Stimulated activated CD4-positive, alpha-beta T cell treated with anti-CD3 and anti-CD28 coated beads, Interleukin-4, amount 100 ng/mL, for 24 hours (primary cell): Measurements from ENCODE around the gene KCNF1.

ENCODE experiments used
- DNase-seq: peaks from one replicate; pipeline ENCODE4 v3.0.0-alpha.2; 2020

KCNF1 gene

GRCh38 chr2:10911291-10912075 is at the start of gene KCNF1:
TSS of gene KCNF1 (plus strand) at chr2:10911934. CDS start at chr2:10912427, 493 bp downstream.
- DNase-seq, result no peak

GRCh38 chr2:10862330-10862729 is 49.4 kb upstream of the KCNF1 start:
- DNase-seq, result no peak

DNA sequence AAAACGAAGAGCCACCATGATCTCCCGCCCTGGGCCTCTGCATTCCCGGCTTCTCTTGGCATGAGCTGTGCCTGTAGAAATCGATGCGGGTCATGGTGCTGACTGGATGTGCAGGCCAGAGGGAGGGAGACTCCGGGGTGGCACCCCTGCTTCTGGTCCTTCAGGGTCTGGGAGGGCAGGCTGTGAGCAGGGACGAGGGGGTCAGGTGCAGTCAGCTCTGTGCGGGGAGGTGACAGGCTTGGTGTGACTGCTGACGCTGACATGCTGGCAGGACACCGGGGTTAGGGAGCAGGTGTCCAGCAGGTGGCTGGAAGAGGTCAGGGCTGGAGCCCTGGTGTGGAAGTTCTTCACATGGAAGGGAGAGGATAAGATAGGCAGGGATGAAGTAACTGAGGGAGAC is 48.7 kb upstream of the KCNF1 start:
- no peak for DNase-seq

DNA sequence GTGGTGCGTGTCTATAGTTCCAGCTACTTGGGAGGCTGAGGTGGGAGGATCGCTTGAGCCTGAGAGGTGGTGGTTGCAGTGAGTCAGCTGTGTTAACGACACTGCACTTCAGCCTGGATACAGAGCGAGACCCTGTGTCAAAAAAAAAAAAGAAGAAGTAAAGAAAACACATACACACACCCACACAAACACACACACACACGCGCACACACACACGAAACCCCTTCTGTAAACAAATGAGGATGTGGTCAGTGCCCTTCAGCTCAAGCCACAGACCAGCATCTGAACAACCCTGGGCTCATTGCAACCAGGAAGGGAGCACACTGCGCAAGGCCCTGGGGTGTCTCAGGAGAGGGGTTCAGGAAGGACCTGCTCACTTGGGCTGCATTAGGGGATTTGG is 47.9 kb upstream of the KCNF1 start:
- DNase-seq, result no peak

DNA sequence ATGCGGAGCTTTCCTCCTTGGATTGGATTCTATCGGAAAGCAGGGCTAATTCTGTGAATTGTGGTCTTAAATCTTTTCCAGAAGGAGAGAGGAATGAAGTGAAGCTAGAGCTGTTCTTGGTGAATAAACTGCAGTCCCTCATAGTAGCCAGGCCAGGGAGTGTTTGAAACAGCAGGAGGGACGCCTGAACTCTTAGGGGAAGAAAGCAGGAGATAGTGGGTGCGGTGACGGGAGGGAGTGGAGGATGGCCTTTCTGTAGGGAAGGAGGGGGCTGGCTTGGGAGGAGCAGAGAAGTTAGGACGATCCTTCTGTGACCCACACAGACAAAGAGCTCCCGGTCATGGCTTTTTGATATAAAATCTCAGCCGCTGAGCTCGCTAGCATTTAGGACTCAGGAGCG is 47.5 kb upstream of the KCNF1 start:
- no peak for DNase-seq

GRCh38 chr2:10864861-10865636 is 46.7 kb upstream of the KCNF1 start:
- peak; percentile 12 for DNase-seq

GRCh38 chr2:10865841-10866240 is 45.9 kb upstream of the KCNF1 start:
- no peak for DNase-seq

DNA sequence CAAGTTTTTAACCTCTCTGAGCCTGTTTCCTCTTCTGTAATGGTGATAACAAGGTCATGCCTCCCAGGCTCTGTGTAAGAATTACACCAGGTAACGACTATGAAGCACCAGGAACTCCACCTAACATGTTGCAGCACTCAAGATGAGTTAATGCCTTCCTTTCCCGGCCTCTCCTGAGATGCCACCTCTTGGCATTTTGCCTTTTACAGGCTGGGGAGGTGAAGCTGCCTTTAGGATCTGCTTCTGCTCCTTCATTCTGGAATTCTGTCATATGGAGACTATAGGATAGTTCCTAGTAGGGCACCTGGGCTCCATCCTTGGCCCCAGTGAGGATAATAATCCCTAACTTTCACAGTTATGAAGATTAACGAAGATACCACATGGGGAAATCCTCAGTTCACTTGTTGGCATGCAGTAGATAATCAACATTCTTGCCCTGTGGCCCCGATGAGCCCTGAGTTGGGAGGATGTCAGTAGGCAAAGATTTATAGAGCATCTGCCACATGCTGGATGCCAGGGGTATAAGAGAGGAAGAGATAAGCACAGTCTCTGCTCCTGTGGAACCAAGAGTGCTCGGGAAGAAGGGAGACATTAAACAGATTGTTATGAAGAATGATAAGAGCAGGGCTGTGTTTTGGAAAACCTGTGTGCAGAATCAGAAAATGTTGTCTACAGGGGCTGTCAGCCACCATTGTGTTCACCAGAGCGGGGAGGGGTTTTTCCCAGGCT is 43.9 kb upstream of the KCNF1 start:
- DNase-seq, result no peak

- no peak for DNase-seq
These were observed 43.0 kb upstream of the KCNF1 start for GRCh38 chr2:10868465-10869314.

- no peak for DNase-seq
These were observed 39.8 kb upstream of the KCNF1 start for GRCh38 chr2:10871978-10872377.

GRCh38 chr2:10873171-10873570 is 38.6 kb upstream of the KCNF1 start:
- no peak for DNase-seq

DNA sequence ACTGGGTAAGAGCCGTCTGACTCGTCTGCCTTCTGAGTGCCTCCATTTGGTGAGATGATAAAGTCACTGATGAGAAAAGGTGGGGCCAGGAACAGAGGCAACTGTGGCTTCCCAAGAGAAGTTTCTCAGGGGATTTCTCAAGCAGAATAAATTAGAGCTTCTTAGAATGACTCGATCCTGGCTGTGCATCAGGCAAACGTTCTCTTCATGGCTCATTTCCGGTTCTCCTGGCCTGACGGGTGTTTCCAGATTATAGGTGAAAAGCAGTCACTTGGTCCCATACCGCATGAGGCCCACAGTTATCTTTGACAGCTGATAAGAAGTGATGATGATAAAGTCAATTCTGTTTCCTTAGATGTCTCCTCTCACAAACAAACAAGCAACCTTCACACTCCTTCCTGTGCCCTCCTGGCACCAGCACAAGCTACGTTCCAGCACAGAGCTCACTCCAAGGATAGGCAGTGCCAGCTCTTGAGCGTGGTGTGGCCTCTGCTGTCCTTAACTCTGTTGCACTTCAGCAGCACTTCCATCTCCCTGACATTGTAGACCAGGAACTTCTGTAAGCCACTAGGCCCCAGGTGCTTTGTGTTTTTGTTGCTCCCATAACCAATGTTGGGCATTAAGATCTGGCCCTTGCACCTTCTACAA is 37.8 kb upstream of the KCNF1 start:
- DNase-seq, result no peak

GRCh38 chr2:10875126-10875525 is 36.6 kb upstream of the KCNF1 start:
- DNase-seq, result no peak

DNA sequence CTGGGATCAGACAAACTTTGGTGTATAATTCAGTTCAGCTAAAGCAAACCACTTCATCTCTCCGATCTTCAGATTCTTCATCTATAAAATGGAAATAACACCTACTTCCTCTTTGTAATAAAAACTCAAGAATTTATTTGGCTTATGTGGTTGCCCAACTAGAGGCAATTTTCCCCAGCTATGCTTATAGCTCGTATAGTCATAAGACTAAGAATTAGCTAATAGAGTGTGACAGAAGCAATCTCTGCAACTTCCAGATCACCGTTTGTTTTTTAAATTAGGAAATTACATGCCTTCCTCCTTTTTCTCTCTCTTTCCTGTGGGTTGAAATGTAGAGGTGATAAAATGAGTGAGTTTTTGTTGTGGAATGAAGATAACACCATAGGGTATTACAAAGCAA is 35.3 kb upstream of the KCNF1 start:
- no peak for DNase-seq

GRCh38 chr2:10876963-10877362 is 34.8 kb upstream of the KCNF1 start:
- no peak for DNase-seq

DNA sequence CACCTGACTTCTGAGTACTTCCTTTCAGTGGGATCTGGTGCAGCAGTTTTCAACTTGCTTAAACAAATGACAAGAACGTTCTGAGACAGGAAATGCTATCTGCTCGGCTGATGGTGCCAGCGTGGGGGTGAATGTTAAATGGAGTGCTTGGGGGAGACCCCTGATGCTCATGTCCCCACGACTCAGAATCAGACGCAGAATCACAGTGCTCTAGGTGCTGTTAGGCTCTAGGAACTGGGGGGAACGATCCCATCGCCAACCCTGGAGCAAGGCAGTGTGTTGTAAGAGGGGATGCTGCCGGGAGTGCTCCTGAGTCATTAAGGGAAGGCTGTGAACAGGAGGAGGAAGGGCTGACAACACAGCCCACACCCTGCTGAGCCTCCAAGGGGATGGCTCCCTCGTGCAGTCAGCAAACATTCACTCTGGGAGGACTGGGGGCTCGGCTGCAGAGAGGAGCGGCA is 34.1 kb upstream of the KCNF1 start:
- no peak for DNase-seq

DNA sequence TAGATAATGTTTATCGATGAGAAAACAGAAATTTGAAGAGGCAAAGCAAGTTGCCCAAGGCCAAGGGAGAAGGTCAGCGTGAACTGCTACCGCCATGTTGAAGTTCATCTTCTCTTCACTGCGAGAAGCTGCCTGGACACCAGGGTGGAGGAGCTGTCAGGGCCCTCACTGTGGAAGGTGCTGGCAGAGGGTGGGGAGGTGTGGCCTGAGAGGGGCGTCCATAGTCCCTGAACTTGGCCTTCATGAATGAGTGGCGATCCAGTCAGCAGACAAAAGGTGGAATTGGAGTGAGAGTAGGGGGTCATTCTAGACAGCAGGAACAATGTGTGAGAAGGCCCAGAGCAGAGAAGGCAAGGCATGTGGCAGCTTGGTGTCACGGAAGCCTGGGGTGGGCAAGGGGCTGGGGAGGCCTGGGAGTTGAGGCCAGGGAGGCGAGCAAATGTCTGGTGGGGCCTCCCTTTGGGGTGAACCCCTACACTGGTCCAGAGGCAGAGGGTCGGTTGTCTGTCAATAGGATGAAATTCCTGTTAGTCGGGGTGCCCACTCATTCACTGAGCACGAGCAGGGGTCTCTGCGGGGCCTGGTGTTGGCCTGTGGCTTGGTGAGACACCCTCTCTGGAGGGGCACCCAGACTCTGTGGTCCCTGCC is 33.3 kb upstream of the KCNF1 start:
- no peak for DNase-seq

- no peak for DNase-seq
These were observed 32.6 kb upstream of the KCNF1 start for GRCh38 chr2:10879159-10879558.

DNA sequence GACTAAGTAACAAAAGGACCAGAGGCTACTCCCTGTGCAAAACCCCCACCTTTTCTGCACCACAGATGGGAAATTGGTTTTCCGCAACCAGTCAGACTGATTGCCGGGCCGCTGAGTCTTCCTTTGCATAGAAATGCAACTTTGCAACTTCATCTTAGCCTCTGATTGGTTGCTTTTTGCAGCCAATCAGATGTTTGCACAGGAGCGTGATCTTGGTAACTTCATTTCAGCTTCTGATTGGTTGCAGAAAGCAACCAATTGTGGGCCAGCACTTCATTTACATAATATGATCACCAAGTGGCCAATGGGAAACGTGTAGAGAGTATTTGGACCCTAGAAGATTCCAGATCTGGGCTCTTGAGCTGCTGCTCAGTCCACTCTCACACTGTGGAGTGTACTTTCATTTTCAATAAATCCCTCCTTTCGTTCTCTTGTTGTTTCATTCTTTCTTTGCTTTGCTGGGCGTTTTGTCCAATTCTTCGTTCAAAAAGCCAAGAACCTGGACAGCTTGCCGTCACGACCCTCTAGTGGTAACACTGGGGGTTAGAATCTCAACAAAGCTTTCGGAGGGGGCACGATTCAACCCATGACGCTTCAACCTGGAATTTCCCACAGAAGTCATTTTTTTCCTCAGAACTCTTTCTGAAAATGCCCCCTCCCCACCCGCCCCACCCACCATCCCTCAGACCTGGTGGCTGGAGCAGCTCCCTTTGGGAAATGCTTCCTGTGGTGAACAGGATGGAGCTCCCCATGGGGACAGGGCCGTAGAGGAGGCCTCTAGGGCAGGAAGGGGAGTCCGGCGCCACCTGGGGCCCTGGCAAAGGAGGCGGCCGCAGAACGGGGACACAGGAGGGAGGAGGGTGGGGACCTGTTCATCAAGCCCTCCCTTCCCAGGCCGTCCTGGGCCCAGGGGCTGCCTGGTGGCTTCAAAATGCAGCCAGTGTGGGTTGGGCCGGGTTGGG is 31.8 kb upstream of the KCNF1 start:
- DNase-seq, result no peak

DNA sequence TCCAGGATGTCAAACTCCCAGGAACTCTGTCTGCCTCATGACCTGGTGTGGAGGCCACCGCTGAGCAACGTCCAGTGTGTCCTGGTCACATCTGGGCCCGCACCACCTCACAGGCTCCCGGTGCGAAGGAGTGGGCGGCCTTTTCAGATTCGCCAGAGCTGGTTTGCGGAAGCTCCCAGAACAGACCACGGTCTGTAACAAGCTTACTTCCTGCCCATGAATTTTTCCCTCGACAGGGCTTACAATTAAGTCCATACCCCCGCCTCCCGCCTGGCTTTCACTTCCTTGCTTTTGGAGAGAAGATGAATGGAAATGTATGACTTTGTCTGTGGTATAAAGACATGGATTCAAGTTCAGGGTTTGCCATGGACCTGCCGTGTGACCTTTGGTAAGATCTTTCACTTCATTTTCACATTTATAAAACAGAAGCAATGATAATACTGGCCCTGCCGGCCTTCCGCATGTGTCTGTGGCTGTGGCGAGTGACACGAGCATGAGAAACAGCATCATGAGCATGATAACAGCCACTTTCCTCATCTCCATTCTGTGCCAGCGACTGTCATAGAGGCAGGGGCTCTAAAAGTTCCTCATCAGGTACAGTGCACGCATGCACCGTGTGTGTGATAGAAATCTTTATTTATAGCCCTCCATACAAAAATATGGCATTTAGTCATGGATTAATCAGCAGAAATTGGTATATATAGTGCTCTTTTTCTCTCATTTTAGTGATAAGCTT is 31.0 kb upstream of the KCNF1 start:
- no peak for DNase-seq
